ENCODE results near the gene POLR1A.

- TF ChIP-seq RARB (CRISPR knock-in tag; IDR thresholded peaks at IDR 0.05), result no peak
- no peak for TF ChIP-seq PATZ1 (CRISPR knock-in tag; IDR thresholded peaks at IDR 0.05; ENCODE audit: borderline replicate concordance)
- TF ChIP-seq ZNF70 (CRISPR knock-in tag; IDR thresholded peaks at IDR 0.05), result no peak
- TF ChIP-seq TCF4 (CRISPR knock-in tag; IDR thresholded peaks at IDR 0.05; ENCODE audit: borderline replicate concordance), result no peak
- no peak for TF ChIP-seq TOX (CRISPR knock-in tag; IDR thresholded peaks at IDR 0.05; ENCODE audit: borderline replicate concordance)
- no peak for TF ChIP-seq CSRNP3 (CRISPR knock-in tag; IDR thresholded peaks at IDR 0.05)
- no peak for TF ChIP-seq CREB5 (CRISPR knock-in tag; IDR thresholded peaks at IDR 0.05; ENCODE audit: low read depth)
- no peak for TF ChIP-seq BACH2 (CRISPR knock-in tag; IDR thresholded peaks at IDR 0.05; ENCODE audit: borderline replicate concordance)
- TF ChIP-seq ISL1 (CRISPR knock-in tag; IDR thresholded peaks at IDR 0.05), result no peak
- no peak for TF ChIP-seq ESRRG (CRISPR knock-in tag; IDR thresholded peaks at IDR 0.05)
Measured at GRCh38 chr2:85990084-85990483, 115.6 kb downstream of the POLR1A start.

Data from SK-N-SH treated with all-trans-retinoic acid at 6 μM for 48 hours (cell line).